HK-2 (cell line): Measurements from ENCODE around the gene PAPSS2.

Experiments used
- DNase-seq: peaks from one replicate; pipeline ENCODE4 v3.0.0-alpha.2; 2018; ENCODE audit not compliant: unreplicated experiment

The PAPSS2 gene

DNA sequence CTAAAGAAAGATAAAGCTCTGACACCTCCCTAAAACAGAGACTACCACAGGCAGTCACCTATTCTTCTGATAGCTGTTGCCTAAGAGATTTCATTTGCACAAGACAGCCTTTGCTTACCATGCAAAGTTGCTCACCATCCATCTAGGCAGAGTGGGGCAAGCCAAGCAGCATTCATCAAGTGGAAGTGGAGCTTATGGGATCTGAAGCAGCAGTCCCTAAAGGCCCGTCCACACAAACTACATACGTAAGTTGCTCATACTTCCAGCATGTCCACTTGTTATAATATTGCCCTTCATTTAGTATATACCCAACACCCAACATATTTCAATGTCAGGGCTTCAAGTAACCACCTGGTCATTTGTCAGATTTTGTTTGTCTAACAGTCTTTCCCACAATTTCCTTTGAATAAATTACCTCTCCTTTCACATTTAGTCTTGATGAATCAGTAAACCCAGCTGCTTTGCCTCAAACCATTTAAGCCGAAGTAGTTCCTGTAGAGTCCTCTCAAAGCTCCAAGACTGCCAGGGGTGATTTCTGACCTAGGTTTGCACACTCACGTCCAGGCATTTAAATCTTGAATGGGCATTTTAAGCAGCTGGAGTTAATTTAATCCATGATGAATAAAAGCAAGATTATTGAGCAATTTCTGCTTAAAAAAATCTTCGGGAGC is 90.5 kb downstream of the PAPSS2 start:
- DNase-seq: no peak

DNA sequence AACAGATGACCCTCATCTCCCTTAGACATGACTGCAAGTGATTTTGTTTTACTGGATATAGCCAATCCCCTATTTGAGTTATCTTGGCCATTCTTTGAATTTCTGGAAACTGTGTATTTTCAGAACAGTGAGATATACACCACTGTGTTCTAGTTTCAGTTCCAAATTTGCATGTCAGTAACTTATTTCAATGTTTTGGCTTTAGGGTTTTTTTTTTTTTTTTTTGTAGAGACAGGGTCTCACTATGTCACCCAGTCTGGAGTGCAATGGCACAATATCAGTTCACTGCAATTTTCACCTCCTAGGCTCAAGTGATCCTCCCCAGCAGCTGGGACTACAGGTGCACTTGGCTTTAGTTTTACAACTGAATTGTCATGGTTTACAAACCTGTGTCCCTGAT is 91.1 kb downstream of the PAPSS2 start:
- no peak for DNase-seq

GRCh38 chr10:87751274-87751673 is 91.6 kb downstream of the PAPSS2 start:
- no peak for DNase-seq

- DNase-seq: no peak
Measured at GRCh38 chr10:87752566-87752965, 92.9 kb downstream of the PAPSS2 start.

GRCh38 chr10:87753995-87754866 is 94.6 kb downstream of the PAPSS2 start:
- DNase-seq: no peak

DNA sequence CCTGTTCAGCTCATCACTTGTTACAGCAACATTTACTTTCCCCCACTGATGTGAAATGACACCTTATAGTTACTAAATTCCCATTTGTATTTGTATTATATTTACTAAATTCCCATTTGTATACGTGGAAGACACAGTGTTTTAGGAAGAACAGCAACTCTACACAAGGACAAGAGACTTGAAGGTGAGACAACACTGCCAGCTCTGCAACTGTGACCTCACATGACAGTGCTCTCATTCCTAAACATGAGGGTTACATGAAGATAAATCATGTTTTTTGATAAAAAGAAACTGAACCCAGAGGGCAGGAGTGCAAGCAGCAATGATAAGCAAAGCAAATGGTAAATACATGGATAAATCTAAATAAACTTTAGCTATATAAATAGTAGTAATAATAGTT is 98.0 kb downstream of the PAPSS2 start:
- DNase-seq: no peak

GRCh38 chr10:87759551-87759950 is 99.9 kb downstream of the PAPSS2 start:
- DNase-seq: no peak

- no peak for DNase-seq
Measured at GRCh38 chr10:87760195-87760905, 100.7 kb downstream of the PAPSS2 start.

- DNase-seq: no peak
Measured at GRCh38 chr10:87761153-87761552, 101.5 kb downstream of the PAPSS2 start.

DNA sequence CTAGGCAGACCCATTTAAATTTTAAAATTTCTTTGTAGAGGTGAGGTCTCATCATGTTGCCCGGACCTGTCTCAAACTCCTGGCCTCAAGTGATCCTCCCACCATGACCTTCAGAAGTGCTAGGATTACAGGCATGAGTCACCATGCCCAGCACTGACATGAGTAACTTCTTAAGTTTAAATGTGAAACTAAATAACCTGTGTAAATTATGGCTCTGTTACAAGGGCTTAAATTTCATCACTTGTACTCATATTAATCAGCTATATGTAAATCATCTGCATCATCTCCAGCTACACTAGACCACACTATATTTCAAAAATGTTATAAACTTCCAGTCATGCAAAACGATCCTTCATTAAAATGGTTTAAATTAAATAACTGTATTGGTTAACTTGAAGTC is 102.2 kb downstream of the PAPSS2 start:
- DNase-seq: peak; percentile 28

GRCh38 chr10:87763086-87763861 is 103.6 kb downstream of the PAPSS2 start:
- no peak for DNase-seq

- DNase-seq: no peak
Measured at GRCh38 chr10:87764072-87764934, 104.6 kb downstream of the PAPSS2 start.

GRCh38 chr10:87765666-87766376 is 106.1 kb downstream of the PAPSS2 start:
- no peak for DNase-seq

DNA sequence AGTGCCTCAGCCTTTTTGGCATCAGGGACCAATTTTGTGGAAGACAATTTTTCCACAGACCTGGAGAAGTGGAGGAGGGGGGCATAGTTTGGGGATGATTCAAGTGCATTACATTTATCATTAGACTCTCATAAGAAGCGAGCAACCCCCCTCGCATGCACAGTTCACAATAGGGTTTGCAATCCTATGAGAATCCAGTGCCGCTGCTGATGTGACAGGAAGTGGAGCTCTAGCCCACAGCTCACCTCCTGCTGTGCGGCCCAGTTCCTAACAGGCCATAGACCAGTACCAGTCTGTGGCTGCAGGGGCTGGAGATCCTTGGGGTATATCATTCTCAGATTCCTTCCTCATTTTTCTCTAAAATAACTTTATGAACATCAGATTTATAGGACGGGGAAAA is 107.6 kb downstream of the PAPSS2 start:
- peak; percentile 37 for DNase-seq

- DNase-seq: no peak
Measured at GRCh38 chr10:87771871-87772500, 112.3 kb downstream of the PAPSS2 start.

DNA sequence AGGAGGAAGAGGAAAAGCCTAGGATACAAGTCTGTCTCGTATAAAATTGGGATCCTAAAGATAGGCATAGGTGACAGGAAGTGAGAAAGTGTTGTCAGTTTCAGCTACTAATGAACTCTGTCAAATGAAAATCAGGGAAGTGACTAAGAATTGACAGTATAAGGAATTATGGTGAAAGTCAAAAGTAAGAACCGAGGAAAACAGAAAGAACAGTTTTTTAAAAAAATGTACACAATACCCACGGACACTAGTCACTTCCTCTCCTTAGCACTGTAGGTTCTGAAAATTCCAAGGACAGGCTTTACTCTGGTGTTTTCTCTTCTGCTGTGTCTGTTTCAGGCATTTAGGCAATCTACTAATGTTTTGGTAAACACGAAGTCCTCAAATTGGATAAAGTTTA is 116.1 kb downstream of the PAPSS2 start:
- no peak for DNase-seq

DNA sequence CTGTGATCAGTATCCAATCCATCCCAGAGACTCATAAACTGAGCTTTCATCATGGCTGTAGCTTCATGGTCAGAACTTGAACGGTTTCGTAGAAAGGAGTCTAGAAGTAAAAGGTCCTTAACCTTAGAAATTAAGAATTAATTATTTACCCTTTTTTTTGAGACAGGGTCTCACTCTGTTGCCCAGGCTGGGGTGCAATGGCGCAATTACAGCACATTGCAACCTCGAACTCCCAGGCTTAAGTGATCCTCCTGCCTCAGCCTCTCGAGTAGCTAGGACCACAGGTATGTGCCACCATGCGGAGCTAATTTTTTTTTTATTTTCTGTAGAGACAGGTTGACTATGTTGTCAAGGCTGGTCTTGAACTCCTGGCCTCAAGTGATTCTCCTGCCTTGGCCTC is 116.7 kb downstream of the PAPSS2 start:
- no peak for DNase-seq

GRCh38 chr10:87781545-87781944 is 121.9 kb downstream of the PAPSS2 start:
- no peak for DNase-seq

- DNase-seq: peak; percentile 25
Measured at GRCh38 chr10:87782721-87783120, 123.0 kb downstream of the PAPSS2 start.

- DNase-seq: no peak
Measured at GRCh38 chr10:87786421-87786820, 126.7 kb downstream of the PAPSS2 start.
